Stomach (tissue), 9 donors: ENCODE results near the gene GPC5. TPM values are rescaled to one million over a fixed set of nuclear protein-coding genes. Genes with fewer than 3 reads are reported as not detected.

Source experiments
- DNase-seq, 2 donors: peaks; one replicate each; pipeline versions ENCODE4 v3.0.0 to v3.0.0-alpha.2; 2013 to 2019
- H3K27ac ChIP-seq, 5 donors: fragments of 200-600 bp in 4 of 5; sonication (generic) in 4 of 5; one replicate each; pipeline ENCODE4 v1.5.1; 2013 to 2019; ENCODE audit warnings: mild to moderate bottlenecking in 1 of 5, moderate library complexity in 1 of 5
- H3K27me3 ChIP-seq, 3 donors: fragments of 200-600 bp; sonication (generic); one replicate each; pipeline ENCODE4 v1.5.1; 2017 to 2019; ENCODE audit warnings: mixed run types in 1 of 3
- H3K36me3 ChIP-seq, 4 donors: fragments of 200-600 bp; sonication (generic); 1 replicate in 3 of 4; 2 replicates in 1 of 4; pipeline ENCODE4 v1.5.1; 2016 to 2019
- H3K4me1 ChIP-seq, 4 donors: fragments of 200-600 bp; sonication (generic); one replicate each; pipeline ENCODE4 v1.5.1; 2016 to 2019
- H3K4me3 ChIP-seq, 4 donors: fragments of 200-600 bp; sonication (generic) in 3 of 4; one replicate each; pipeline ENCODE4 v1.5.1; 2016 to 2019; ENCODE audit warnings: mild to moderate bottlenecking in 1 of 4
- H3K9me3 ChIP-seq, 4 donors: fragments of 200-600 bp; sonication (generic); one replicate each; pipeline ENCODE4 v1.5.1; 2016 to 2019
- EP300 ChIP-seq: sonication (generic); formaldehyde crosslinking; IDR thresholded peaks from one replicate; pipeline ENCODE4 v1.6.1; 2017; ENCODE audit warnings: antibody characterized with exemption
- POLR2A ChIP-seq, 4 donors: fragments of 450-650 bp; IDR thresholded peaks; one replicate each; pipeline ENCODE4 v1.6.1; 2016; ENCODE audit warnings: antibody characterized with exemption in 4 of 4, control low read depth in 2 of 4, mild to moderate bottlenecking in 1 of 4, moderate library complexity in 1 of 4
- POLR2AphosphoS5 ChIP-seq, 3 donors: sonication (generic); formaldehyde crosslinking; IDR thresholded peaks; one replicate each; pipeline ENCODE4 v1.6.1; 2016; ENCODE audit warnings: antibody characterized with exemption in 3 of 3
- WGBS, 5 donors: extraction: QIAGEN DNeasy Blood & Tissue Kit in 3 of 5; methylation state at CpG; one replicate each; pipeline versions ENCODE4 v1.1.5 to v1.1.7; 2013 to 2018; 5-methylcytosine and 5-hydroxymethylcytosine counted together
- intact Hi-C: fragments of 100-400 bp; cut with DNase I; formaldehyde crosslinking; loops from one replicate; pipeline ENCODE4 v1.15.1; 2023; ENCODE audit warnings: low total_unique reads
- polyA plus RNA-seq, 3 donors: library from polyadenylated mRNA; stranded (reverse); fragments of 200-250 nt; gene quantifications; one replicate each; pipeline ENCODE4 v1.2.3, GENCODE V29; 2013
- total RNA-seq, 5 donors: library from RNA; depleted of rRNA; stranded (reverse); fragments of >200 nt; gene quantifications; one replicate each; pipeline versions ENCODE4 v1.1.0 to v1.2.3, GENCODE V29; 2014 to 2016
- TF ChIP-seq, protein P1 (sequence below), 7 experiments: fragments of 450-650 bp in 4 of 7; fragments of 200-600 bp in 3 of 7; sonication (generic) in 3 of 7; IDR thresholded peaks; one replicate each; pipeline ENCODE4 v1.5.1; 2016 to 2019; ENCODE audit warnings: antibody characterized with exemption in 7 of 7, control low read depth in 2 of 7, mild to moderate bottlenecking in 1 of 7
- donor health status: healthy with polysubstance abuse.
- donor health status: Bipolar disorder and iron deficiency.
- donor health status: healthy.

The GPC5 gene
- total and polyA plus RNA-seq, 8 donors: 0.87 to 2.8 TPM; not detected in 6

DNA sequence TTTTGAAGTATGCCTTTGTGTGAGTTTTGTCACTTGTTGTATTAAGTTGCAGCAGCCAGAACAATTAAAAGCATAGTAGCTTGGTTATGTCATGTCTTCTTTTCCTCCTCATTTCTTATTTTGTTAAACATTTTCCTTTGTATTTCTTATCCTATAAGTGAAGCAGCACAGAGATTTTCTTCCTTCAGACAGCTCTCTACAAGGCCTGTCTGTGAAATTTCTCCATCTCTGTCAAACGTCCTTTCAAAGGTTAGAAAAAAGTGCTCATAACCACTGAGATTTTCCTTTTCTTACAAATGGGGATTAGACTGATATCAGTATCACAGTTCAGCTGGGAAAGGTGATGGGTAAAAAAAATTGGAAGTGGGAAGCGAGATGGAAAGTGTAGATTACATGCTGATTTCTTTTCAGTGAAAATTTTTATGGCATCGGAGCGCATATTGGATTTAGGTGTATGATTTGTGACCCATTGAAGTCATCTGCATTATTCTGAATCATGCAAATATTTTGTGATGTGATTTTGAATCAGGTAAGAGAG is 71.7 kb downstream of the GPC5 start:
- no peak for DNase-seq
- no peak overlapping the region for H3K27ac ChIP-seq
- WGBS, 5 donors: 66 to 72% (median 69%) methylated on average over 4 of the region's 4 CpGs
- H3K27me3 ChIP-seq: no peaks in the 10 kb centered on the region
- intact Hi-C loops: no loop called here
- H3K9me3 ChIP-seq: no peaks in the 10 kb centered on the region
- no peak overlapping the region for H3K4me3 ChIP-seq
- H3K4me1 ChIP-seq: no peaks in the 10 kb centered on the region
- TF ChIP-seq POLR2A (IDR thresholded peaks at IDR 0.05) (no peak), EP300 (no peak), POLR2AphosphoS5 (IDR thresholded peaks at IDR 0.05) (no peak)
- TF ChIP-seq, protein P1, sequence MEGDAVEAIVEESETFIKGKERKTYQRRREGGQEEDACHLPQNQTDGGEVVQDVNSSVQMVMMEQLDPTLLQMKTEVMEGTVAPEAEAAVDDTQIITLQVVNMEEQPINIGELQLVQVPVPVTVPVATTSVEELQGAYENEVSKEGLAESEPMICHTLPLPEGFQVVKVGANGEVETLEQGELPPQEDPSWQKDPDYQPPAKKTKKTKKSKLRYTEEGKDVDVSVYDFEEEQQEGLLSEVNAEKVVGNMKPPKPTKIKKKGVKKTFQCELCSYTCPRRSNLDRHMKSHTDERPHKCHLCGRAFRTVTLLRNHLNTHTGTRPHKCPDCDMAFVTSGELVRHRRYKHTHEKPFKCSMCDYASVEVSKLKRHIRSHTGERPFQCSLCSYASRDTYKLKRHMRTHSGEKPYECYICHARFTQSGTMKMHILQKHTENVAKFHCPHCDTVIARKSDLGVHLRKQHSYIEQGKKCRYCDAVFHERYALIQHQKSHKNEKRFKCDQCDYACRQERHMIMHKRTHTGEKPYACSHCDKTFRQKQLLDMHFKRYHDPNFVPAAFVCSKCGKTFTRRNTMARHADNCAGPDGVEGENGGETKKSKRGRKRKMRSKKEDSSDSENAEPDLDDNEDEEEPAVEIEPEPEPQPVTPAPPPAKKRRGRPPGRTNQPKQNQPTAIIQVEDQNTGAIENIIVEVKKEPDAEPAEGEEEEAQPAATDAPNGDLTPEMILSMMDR (IDR thresholded peaks at IDR 0.05): no peak
- H3K36me3 ChIP-seq: no peaks in the 10 kb centered on the region

DNA sequence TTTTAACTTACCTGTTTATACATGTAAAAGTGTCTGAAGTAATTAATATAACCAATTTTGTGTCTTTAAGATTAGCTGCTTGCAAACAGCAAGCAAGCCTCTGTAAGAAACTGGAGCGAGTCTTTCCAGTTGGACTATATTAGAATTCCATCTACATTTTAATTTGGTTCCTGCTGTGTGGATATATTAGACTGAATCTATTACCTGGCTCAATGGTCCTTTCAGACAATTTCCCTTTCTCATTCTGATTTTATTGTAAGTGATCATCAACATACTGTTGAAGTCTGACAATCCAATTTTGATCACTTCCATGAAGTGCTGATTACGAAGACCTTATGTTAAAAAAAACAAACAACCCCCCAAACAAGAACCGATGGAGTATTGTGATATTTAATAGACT is 72.3 kb downstream of the GPC5 start:
- Histone ChIP-seq H3K27ac (no peak overlapping the region), H3K9me3 (no peaks in the 10 kb centered on the region), H3K4me1 (no peaks in the 10 kb centered on the region), H3K4me3 (no peak overlapping the region), H3K27me3 (no peaks in the 10 kb centered on the region), H3K36me3 (no peaks in the 10 kb centered on the region)
- TF ChIP-seq, protein P1 (IDR thresholded peaks at IDR 0.05): no peak
- TF ChIP-seq POLR2A (IDR thresholded peaks at IDR 0.05) (no peak), POLR2AphosphoS5 (IDR thresholded peaks at IDR 0.05) (no peak)
- DNase-seq: no peak
- 75 to 84% (median 78%) methylated on average over 3 of the region's 3 CpGs for WGBS, 5 donors
- intact Hi-C loops: no loop called here

DNA sequence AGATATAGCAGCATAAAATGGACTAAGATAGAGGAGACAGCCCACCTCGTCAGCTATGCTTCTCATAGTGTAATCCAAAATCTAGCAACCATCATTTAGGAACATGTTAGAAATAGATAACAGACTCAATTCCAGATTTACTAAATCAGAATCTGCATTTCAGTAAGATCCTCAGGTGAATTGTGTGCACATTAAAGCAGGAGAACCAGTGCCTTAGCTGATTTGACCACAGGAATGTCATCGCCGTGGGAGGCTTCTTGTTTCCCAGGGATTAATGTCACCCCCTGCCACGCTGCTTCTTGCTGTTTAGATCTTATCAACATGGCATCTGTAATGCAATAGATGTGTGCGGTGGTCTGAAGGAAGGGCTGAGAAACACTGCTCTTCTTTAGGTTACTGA is 84.0 kb downstream of the GPC5 start:
- intact Hi-C loops: no loop called here
- Histone ChIP-seq H3K9me3 (no peaks in the 10 kb centered on the region), H3K4me1 (no peaks in the 10 kb centered on the region), H3K4me3 (no peak overlapping the region), H3K27me3 (no peaks in the 10 kb centered on the region), H3K36me3 (no peaks in the 10 kb centered on the region), H3K27ac (no peak overlapping the region)
- 52 to 69% (median 64%) methylated on average over 5 of the region's 5 CpGs for WGBS, 5 donors
- DNase-seq: no peak
- TF ChIP-seq, protein P1 (IDR thresholded peaks at IDR 0.05): no peak
- TF ChIP-seq POLR2AphosphoS5 (IDR thresholded peaks at IDR 0.05) (no peak), EP300 (no peak), POLR2A (IDR thresholded peaks at IDR 0.05) (no peak)

DNA sequence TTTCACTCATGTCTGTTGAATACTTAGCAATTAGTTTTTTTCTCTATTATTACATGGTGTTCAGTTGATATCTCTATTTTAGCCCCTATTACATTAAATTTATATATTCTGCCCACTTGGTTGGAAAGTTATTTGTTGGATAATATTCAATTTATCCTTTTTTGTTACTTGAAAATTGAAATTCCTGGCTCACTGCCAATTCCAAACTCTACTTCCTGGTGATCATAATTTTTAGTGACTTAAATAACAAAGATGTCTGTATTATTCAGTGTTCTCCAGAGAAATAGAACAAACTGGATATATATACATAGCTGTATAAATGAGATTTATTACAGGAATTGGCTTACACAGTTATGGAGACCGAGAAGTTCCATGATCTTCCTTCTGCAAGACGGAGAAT is 93.6 kb downstream of the GPC5 start:
- no peaks in the 10 kb centered on the region for H3K4me1 ChIP-seq
- no peak for TF ChIP-seq POLR2A (IDR thresholded peaks at IDR 0.05)
- no peak for TF ChIP-seq POLR2AphosphoS5 (IDR thresholded peaks at IDR 0.05)
- no peak for TF ChIP-seq EP300
- TF ChIP-seq, protein P1 (IDR thresholded peaks at IDR 0.05): no peak
- 57 to 80% (median 77%) methylated on average over 2 of the region's 2 CpGs for whole genome bisulfite sequencing, 5 donors
- DNase-seq: no peak
- H3K27me3 ChIP-seq: no peaks in the 10 kb centered on the region
- no peak overlapping the region for H3K4me3 ChIP-seq
- intact Hi-C loops: no loop called here
- no peaks in the 10 kb centered on the region for H3K9me3 ChIP-seq
- H3K27ac ChIP-seq: no peak overlapping the region
- H3K36me3 ChIP-seq: no peaks in the 10 kb centered on the region
